Activated B cell treated with CpG ODN at 0.5 μM for 24 hours (primary cell): ENCODE data around the gene C6. TPM values are rescaled to one million over a fixed set of nuclear protein-coding genes. Genes with fewer than 3 reads are reported as not detected.

ENCODE experiments used
- ATAC-seq: fragments of 200-7000 bp; cut with Tn5 transposase; one replicate; pipeline ENCODE4 v1.10.0; 2021; ENCODE audit warnings: low read depth, mild to moderate bottlenecking, moderate library complexity
- CTCF ChIA-PET: fragments of 350-600 bp; sonication (Branson Sonifier 250); formaldehyde crosslinking; loops from one replicate; lab custom pipeline; 2021; ENCODE audit warnings: antibody characterized with exemption; lab: Charles Lee
- POLR2A ChIA-PET: fragments of 350-600 bp; sonication (Branson Sonifier 250); formaldehyde crosslinking; loops from one replicate; lab custom pipeline; 2021; ENCODE audit warnings: antibody characterized with exemption; lab: Charles Lee
- DNase-seq: peaks from one replicate; pipeline ENCODE4 v3.0.0; 2022
- H3K27ac Mint-ChIP-seq: one replicate; pipeline ENCODE4 v1.8.0; 2020; ENCODE audit warnings: mixed read lengths
- H3K27me3 Mint-ChIP-seq: one replicate; pipeline ENCODE4 v1.8.0; 2021; ENCODE audit warnings: mixed read lengths
- H3K36me3 Mint-ChIP-seq: one replicate; pipeline ENCODE4 v1.8.0; 2021; ENCODE audit warnings: low read depth, mixed read lengths
- H3K4me1 Mint-ChIP-seq: one replicate; pipeline ENCODE4 v1.8.0; 2021; ENCODE audit warnings: mixed read lengths
- H3K4me3 Mint-ChIP-seq: one replicate; pipeline ENCODE4 v1.8.0; 2020; ENCODE audit warnings: mild to moderate bottlenecking, mixed read lengths
- H3K9me3 Mint-ChIP-seq: one replicate; pipeline ENCODE4 v1.8.0; 2020; ENCODE audit warnings: mixed read lengths
- intact Hi-C: fragments of 100-400 bp; cut with micrococcal nuclease; formaldehyde crosslinking; loops from one replicate; pipeline ENCODE4 v1.15.1; 2024
- total RNA-seq: library from RNA; stranded (reverse); gene quantifications from 2 replicates; pipeline ENCODE4 v1.2.3, GENCODE V29; 2022
- TF ChIP-seq, protein P1 (sequence below): fragments of 200-600 bp; IDR thresholded peaks from one replicate; pipeline ENCODE4 v1.8.0; 2022; ENCODE audit warnings: antibody characterized with exemption, mild to moderate bottlenecking

C6 gene
- total RNA-seq, 1 donor from 2014 or later = not detected

DNA sequence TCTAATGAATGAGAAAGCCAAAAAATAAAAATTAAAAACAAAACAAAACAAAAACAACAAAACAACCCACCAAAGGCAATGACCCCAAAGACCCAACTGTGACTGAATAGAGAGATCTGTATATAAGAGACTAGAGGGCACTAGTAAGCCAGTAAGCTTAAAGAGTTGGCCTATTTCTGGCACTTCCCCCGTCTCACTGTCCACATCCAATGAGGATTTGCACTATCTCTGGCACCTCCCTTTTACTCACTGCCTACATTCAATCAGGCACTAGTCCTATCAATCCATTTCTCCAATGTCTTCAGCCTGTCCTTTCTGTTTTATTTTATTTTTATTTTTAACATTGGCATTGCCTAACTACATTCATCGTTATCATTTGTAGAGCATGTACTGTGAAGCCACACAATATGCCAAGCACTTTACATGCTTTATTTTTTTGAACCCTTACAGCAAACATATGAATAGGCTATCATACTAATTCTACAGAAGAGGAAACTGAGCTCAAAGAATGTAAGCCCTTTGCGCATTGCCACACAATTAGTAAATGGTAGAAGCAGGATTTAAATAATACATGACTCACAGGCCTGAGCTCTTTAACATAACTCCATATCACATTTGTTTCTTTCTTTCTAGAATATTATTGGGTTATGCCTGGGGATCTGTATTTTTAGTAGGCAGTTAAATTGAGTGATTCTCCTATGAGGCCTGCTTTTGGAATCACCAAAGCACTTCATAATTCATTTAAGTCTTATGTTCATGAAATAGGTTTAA lies 70.0 kb downstream of the C6 start:
- CTCF ChIA-PET = no interaction called here
- Mint-ChIP-seq H3K9me3 (no peaks in the 10 kb centered on the region), H3K4me1 (no peaks in the 10 kb centered on the region), H3K4me3 (no peak overlapping the region), H3K27ac (no peak overlapping the region), H3K27me3 (no peaks in the 10 kb centered on the region), H3K36me3 (no peaks in the 10 kb centered on the region)
- no peak for ATAC-seq
- intact Hi-C loops = no loop called here
- POLR2A ChIA-PET = no interaction called here
- TF ChIP-seq, protein P1, sequence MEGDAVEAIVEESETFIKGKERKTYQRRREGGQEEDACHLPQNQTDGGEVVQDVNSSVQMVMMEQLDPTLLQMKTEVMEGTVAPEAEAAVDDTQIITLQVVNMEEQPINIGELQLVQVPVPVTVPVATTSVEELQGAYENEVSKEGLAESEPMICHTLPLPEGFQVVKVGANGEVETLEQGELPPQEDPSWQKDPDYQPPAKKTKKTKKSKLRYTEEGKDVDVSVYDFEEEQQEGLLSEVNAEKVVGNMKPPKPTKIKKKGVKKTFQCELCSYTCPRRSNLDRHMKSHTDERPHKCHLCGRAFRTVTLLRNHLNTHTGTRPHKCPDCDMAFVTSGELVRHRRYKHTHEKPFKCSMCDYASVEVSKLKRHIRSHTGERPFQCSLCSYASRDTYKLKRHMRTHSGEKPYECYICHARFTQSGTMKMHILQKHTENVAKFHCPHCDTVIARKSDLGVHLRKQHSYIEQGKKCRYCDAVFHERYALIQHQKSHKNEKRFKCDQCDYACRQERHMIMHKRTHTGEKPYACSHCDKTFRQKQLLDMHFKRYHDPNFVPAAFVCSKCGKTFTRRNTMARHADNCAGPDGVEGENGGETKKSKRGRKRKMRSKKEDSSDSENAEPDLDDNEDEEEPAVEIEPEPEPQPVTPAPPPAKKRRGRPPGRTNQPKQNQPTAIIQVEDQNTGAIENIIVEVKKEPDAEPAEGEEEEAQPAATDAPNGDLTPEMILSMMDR = no peak
- no peak for DNase-seq

DNA sequence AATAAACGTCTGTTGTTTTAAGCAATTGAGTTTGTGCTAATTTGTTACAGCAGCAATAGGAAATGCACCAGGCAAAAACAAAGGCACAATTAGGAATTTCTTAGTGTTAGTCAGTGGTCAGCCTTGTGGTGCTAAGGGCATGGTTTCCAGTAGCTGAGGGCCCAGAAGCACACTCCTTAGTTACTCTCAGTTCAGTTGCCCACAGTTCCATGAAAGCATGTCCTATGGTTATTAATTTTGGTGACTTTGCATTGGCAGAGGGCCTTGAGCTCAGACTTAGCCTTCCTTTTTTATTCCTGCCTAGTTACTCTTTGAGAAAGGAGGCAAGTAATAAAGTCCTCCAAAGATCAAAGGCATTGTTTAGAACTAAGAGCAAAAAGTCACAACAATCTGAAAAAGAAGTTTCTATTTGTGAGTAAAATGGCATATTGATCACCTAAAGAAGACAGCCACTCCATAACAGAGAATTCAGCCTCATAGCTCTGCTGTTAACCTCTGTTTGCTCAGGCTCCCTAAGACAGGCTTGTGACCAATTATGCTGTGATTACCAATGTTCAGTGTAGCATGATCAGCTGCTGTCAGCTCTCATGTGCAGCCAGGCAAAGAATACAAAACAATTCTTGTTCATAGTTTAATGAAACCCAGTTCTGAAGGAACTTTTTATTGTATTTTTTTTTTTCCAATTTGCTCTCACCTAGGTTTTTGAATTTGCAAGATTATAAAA lies 85.2 kb downstream of the C6 start:
- intact Hi-C loops = no loop called here
- H3K4me3 Mint-ChIP-seq = no peak overlapping the region
- TF ChIP-seq, protein P1 = no peak
- H3K27me3 Mint-ChIP-seq = no peaks in the 10 kb centered on the region
- ChIA-PET CTCF (no interaction called here), POLR2A (no interaction called here)
- H3K9me3 Mint-ChIP-seq = peaks cover 2% of the 10 kb centered on the region
- no peaks in the 10 kb centered on the region for H3K4me1 Mint-ChIP-seq
- ATAC-seq (no peak), DNase-seq (no peak)
- H3K36me3 Mint-ChIP-seq = no peaks in the 10 kb centered on the region
- no peak overlapping the region for H3K27ac Mint-ChIP-seq

DNA sequence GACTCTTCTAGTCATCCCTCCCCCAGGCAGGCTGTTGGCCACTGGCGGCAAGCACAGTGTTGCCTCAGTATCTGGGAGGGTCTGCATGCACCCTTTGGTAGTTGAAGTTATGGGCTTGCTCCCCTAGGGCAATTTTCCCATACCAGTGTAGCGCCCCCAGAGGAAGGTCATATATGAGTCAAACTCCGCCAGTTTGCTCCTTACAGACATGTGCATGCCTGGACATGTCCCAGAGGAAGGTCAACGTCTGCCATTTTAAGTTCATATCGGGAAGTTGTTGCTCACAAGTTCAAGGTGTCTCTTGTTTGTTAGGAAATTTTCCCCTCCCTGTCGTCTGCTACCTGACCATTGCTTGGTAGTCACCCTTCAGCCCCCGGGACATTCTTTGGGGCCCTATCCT lies 90.9 kb downstream of the C6 start:
- POLR2A ChIA-PET = no interaction called here
- no peaks in the 10 kb centered on the region for H3K36me3 Mint-ChIP-seq
- H3K4me3 Mint-ChIP-seq = no peak overlapping the region
- H3K27me3 Mint-ChIP-seq = no peaks in the 10 kb centered on the region
- no peak for ATAC-seq
- no peak for DNase-seq
- TF ChIP-seq, protein P1 = no peak
- intact Hi-C loops = no loop called here
- H3K27ac Mint-ChIP-seq = no peak overlapping the region
- no peaks in the 10 kb centered on the region for H3K4me1 Mint-ChIP-seq
- no peaks in the 10 kb centered on the region for H3K9me3 Mint-ChIP-seq
- CTCF ChIA-PET = no interaction called here

DNA sequence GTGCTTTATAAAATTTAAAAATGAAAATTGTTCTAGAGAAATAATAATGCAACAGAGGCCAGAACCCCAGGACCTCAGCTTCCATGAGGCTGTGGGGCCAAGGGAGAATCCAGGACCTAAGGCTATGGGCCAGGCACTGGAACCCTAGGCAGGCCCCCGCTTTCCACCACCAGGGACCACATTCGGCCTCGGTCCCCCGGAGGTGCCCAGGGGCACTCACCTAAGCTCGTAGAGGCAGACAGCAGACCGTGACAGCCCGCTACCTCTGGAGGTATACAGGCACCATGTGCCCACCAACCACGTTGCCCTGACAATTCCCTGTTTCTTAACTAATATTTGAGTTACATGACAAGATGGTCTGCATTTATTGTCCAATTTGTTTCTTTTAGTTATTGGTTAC lies 92.7 kb downstream of the C6 start:
- DNase-seq (no peak), ATAC-seq (no peak)
- Mint-ChIP-seq H3K27me3 (no peaks in the 10 kb centered on the region), H3K27ac (no peak overlapping the region), H3K4me3 (no peak overlapping the region), H3K4me1 (no peaks in the 10 kb centered on the region), H3K9me3 (no peaks in the 10 kb centered on the region), H3K36me3 (no peaks in the 10 kb centered on the region)
- intact Hi-C loops = no loop called here
- TF ChIP-seq, protein P1 = no peak
- CTCF ChIA-PET = no interaction called here
- POLR2A ChIA-PET = no interaction called here

DNA sequence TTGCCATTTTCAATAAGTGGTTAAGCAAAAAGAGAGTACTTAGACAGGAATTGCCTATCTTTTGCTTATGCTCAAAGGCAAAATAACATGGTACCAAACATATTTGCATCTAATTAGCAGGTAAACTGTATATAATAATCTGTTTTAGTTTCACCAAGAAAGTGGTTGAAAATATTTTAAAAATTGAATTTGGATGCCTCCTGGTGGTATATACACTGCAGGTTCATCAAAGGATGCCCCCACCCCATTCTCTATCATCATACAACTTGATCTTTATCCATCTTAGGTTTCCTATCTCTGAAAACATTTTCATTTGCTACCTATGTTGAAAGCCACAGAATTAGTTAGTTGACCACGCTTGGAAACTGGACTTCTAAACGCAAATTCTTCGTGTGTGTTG lies 95.2 kb downstream of the C6 start:
- intact Hi-C loops = no loop called here
- H3K4me1 Mint-ChIP-seq = no peaks in the 10 kb centered on the region
- ATAC-seq (no peak), DNase-seq (no peak)
- no peaks in the 10 kb centered on the region for H3K36me3 Mint-ChIP-seq
- CTCF ChIA-PET = no interaction called here
- H3K9me3 Mint-ChIP-seq = no peaks in the 10 kb centered on the region
- no peak overlapping the region for H3K27ac Mint-ChIP-seq
- TF ChIP-seq, protein P1 = no peak
- POLR2A ChIA-PET = no interaction called here
- no peaks in the 10 kb centered on the region for H3K27me3 Mint-ChIP-seq
- no peak overlapping the region for H3K4me3 Mint-ChIP-seq
